Stomach smooth muscle (tissue), 2 donors: ENCODE results near the gene EIF2S2.

Experiments used
- H3K27ac ChIP-seq: one replicate; pipeline ENCODE4 v1.7.0; 2013; ENCODE audit warnings: mild to moderate bottlenecking, low read length, inconsistent platforms
- H3K27me3 ChIP-seq, 2 donors: one replicate each; pipeline ENCODE4 v1.7.0; 2013; ENCODE audit warnings: low read length in 2 of 2; ENCODE audit not compliant: insufficient read depth in 2 of 2, control insufficient read depth in 1 of 2
- H3K36me3 ChIP-seq, 2 donors: one replicate each; pipeline ENCODE4 v1.7.0; 2013; ENCODE audit warnings: low read length in 2 of 2; ENCODE audit not compliant: control insufficient read depth in 2 of 2, insufficient read depth in 2 of 2
- H3K4me1 ChIP-seq: one replicate; pipeline ENCODE4 v1.7.0; 2013; ENCODE audit warnings: low read length; ENCODE audit not compliant: control insufficient read depth, insufficient read depth
- H3K4me3 ChIP-seq, 2 donors: one replicate each; pipeline ENCODE4 v1.7.0; 2013; ENCODE audit warnings: low read length in 2 of 2
- H3K9ac ChIP-seq, 2 donors: one replicate each; pipeline ENCODE4 v1.7.0; 2013; ENCODE audit warnings: low read length in 2 of 2, mild to moderate bottlenecking in 1 of 2
- H3K9me3 ChIP-seq, 2 donors: one replicate each; pipeline ENCODE4 v1.7.0; 2013; ENCODE audit warnings: low read length in 2 of 2; ENCODE audit not compliant: control insufficient read depth in 2 of 2
- donor health status: healthy.
- donor health status: Pancreatic carcinoma.

The EIF2S2 gene

DNA sequence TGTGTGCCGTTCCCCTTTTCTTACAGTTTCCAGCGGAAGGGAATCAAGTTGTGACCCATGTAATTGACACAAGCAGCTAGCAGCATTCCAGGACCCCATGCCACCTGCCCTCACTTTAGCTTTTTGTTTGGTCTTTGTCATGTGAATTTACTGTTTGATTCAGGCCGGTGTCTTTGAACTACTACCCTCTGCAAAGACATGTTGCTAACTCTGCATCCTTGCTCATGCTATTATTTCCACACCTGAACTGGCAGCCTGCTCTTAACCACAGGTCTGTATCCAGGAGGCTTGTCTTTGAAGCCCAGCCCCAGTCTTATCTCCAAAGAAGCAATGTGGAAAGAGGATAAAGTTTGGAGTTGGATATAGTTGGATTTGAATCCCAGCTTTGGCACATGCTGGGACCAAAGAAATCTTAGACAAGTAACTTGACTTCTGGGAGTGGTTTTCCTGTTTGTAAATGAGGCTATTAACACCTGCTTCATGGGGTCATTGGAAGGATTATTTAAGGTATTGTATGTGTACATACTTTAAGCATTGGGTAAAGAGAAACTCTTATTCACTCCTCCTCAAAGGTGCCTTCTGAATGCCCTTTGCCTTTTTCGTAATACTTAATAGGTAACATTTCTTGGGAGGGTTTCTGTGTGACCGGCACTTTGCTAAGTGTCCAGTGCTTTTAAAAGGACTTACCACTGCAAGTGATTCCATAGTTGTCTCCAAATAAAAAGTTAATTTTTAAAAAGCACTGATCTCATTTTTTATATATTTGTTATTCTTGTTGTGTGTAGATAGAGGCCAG is 65.9 kb downstream of the EIF2S2 start:
- H3K36me3 ChIP-seq, result peaks cover 0 to 2% of the 10 kb centered on the region in 2 donors
- H3K27me3 ChIP-seq, result no peaks in the 10 kb centered on the region
- H3K9me3 ChIP-seq, result no peaks in the 10 kb centered on the region
- H3K9ac ChIP-seq, result no peak overlapping the region
- H3K4me3 ChIP-seq, result no peak overlapping the region
- peaks cover 18% of the 10 kb centered on the region for H3K4me1 ChIP-seq
- no peak overlapping the region for H3K27ac ChIP-seq

DNA sequence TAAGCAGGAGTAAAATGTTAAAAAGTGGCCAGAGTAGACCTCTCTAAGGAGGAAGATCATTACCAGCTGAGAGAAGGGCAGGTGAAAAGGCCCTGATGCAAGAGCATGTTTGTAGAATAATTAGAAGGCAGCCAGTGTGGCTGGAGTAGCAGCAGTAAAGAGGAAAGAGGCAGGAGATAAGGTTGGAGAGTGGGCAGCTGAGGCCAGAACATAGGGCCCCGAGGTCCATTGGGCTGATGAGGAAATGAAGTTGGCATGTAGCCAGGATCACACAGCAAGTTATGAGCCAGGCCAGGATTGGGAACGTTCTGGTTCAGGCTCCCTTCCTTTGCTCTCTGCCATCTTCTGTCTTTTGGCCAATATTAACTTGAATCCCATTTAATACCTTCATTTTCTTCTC is 66.7 kb downstream of the EIF2S2 start:
- Histone ChIP-seq H3K4me3 (no peak overlapping the region), H3K9me3 (no peaks in the 10 kb centered on the region), H3K36me3 (peaks cover 0 to 2% of the 10 kb centered on the region in 2 donors), H3K9ac (no peak overlapping the region), H3K27me3 (no peaks in the 10 kb centered on the region), H3K4me1 (peaks cover 19% of the 10 kb centered on the region), H3K27ac (no peak overlapping the region)

DNA sequence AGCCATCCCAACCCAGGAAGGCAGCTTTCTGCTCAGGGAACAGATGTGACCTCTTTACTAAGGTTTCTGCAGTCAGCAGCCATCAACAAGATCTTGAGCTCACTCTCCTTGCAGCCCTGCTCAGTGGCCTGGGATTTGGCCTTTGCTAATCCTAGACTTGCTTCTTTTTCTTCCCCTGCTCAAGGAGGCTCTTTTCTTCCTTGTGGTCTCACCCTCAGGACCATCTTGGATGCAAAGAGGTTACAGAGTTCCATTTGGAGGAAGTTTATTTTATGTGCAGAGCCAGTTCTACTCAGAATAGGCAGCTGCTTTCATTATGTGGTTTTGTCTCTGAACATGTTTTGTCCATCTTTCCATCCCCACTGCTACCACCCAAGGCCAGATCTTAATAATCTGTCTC is 69.0 kb downstream of the EIF2S2 start:
- Histone ChIP-seq H3K27me3 (no peaks in the 10 kb centered on the region), H3K9me3 (no peaks in the 10 kb centered on the region), H3K9ac (no peak overlapping the region), H3K4me3 (no peak overlapping the region), H3K36me3 (peaks cover 0 to 2% of the 10 kb centered on the region in 2 donors), H3K27ac (no peak overlapping the region), H3K4me1 (peaks cover 18% of the 10 kb centered on the region)

DNA sequence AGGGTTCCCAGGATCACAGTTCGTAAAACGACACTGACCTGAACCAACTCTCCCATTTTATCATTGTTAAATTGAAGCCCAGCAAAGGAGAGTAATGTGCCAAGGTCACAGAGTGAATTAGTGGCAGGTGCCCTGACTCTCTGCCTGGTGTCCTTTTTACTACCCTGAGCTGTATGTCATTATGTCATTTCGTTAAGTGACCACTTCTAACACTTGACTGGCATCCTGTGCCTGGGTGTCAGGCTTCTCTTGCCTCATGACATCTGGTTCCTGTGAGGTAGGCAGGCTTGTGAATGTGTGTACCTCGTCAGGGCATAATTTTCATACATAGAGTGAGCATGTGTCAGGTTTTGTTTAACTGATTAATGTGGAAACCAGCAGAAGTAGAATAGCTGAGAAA is 69.8 kb downstream of the EIF2S2 start:
- no peak overlapping the region for H3K27ac ChIP-seq
- H3K9me3 ChIP-seq, result no peaks in the 10 kb centered on the region
- peaks cover 0 to 2% of the 10 kb centered on the region in 2 donors for H3K36me3 ChIP-seq
- H3K4me1 ChIP-seq, result peaks cover 21% of the 10 kb centered on the region
- H3K9ac ChIP-seq, result no peak overlapping the region
- H3K27me3 ChIP-seq, result no peaks in the 10 kb centered on the region
- H3K4me3 ChIP-seq, result no peak overlapping the region

DNA sequence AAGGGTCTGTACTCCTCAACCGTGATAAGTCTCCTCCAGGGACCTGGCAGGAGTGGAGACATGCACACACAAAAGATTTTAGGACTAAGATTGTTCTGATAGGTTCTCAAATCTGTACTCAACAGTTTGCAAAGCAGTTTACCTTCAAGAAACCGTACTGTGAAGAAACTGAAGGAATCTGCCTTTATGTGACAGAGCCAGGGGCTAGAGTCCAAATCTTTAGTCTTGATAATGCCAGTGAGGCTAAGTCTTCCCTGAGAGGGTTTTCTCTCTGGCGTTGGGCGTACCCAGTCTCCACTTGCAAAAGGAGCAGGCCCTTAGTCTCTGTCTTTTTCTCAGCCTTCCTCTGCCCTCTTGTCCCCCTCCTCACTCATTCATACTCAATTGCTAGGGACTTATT is 70.8 kb downstream of the EIF2S2 start:
- no peak overlapping the region for H3K27ac ChIP-seq
- no peak overlapping the region for H3K4me3 ChIP-seq
- no peaks in the 10 kb centered on the region for H3K9me3 ChIP-seq
- H3K9ac ChIP-seq, result no peak overlapping the region
- H3K36me3 ChIP-seq, result peaks cover 0 to 2% of the 10 kb centered on the region in 2 donors
- peaks cover 24% of the 10 kb centered on the region for H3K4me1 ChIP-seq
- no peaks in the 10 kb centered on the region for H3K27me3 ChIP-seq

DNA sequence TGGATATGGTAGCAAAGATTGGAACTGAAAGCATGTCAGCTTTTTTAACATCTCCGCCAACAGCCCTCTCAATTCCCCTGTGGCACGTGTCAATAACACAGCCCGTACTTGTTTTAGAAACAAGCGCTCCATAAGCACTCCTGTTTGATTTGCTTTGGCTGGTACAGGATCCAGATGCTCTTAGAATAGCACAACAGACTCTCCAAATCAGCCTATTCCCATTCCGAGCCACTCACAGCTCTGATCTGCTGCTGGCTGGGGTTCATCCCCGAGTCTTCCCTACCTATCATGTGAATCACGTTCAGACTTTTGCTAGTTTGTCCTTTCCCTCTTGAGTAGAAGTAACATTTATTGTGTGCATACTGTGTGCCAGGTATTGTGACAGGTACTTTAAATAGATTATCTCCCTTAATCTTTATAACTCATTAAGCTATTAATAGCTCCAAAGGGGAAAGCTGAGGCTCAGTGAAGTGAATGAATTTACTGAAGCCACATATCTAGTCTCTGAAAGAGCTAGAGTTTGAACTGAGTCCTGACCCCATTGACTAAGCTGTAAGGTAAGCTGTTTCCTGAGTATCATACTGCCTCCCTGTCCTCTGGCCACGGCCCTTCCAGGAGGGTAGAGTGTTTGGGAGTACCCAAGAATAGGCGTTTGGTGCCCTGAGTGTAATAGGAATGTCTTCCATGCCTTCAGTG is 71.6 kb downstream of the EIF2S2 start:
- Histone ChIP-seq H3K36me3 (peaks cover 0 to 2% of the 10 kb centered on the region in 2 donors), H3K4me3 (no peak overlapping the region), H3K9ac (no peak overlapping the region), H3K27ac (no peak overlapping the region), H3K4me1 (peaks cover 19% of the 10 kb centered on the region), H3K9me3 (no peaks in the 10 kb centered on the region), H3K27me3 (no peaks in the 10 kb centered on the region)
